OCI-LY3 (cell line): ENCODE results near the gene ASB13.

ENCODE experiments used
- CTCF ChIP-seq: fragments of 200-600, 300-600 bp; sonication (generic); IDR thresholded peaks from 2 replicates; pipeline ENCODE4 v1.5.1; 2014; ENCODE audit warnings: antibody characterized with exemption, low read length, low read depth
- EZH2phosphoT487 ChIP-seq: fragments of 200-600 bp; shearing (Covaris generic); IDR thresholded peaks from 2 replicates; pipeline ENCODE4 v1.6.1; 2018; ENCODE audit warnings: antibody characterized with exemption, mixed run types, low read depth

- TF ChIP-seq CTCF (no peak), EZH2phosphoT487 (no peak)
Measured at GRCh38 chr10:5640501-5640900, 25.9 kb downstream of the ASB13 start.
